ENCODE results near the gene DIO3. TPM values are rescaled to one million over a fixed set of nuclear protein-coding genes. Genes with fewer than 3 reads are reported as not detected.

DIO3 gene
- total RNA-seq, 1 donor from 2014 or later: not detected

- H3K4me3 Mint-ChIP-seq: no peak overlapping the region
Observed at GRCh38 chr14:101525640-101526527, 35.4 kb upstream of the DIO3 start.

DNA sequence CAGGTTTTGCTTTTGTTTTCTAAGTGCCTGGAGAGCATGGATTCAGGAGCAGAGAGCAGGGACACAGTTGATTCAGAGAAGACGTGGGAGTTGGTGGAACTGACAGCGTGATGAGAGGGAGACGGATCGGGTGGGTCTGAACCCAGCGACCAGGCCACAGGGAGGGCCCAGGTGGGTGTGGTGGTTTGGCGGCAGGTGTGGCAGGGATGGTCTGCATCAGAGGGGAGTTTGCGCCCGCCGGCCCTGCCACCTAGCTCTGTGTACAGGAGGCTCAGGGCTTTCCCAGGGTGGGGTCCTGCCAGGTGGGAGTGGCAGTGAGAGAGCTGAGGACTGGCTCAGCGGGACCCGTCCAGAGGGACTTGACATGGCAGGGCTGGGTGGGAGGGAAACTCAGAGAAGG is 33.3 kb upstream of the DIO3 start:
- POLR2A ChIA-PET: no interaction called here
- intact Hi-C loops (cut with micrococcal nuclease): no loop called here
- H3K4me1 Mint-ChIP-seq: no peaks in the 10 kb centered on the region

More at GRCh38 chr14:101525640-101526527, 35.4 kb upstream of the DIO3 start:
- ChIA-PET CTCF (no interaction called here), POLR2A (no interaction called here)
- ATAC-seq (ENCODE audit: low read depth): no peak
- Mint-ChIP-seq H3K27ac (no peak overlapping the region), H3K36me3 (ENCODE audit: low read depth) (no peaks in the 10 kb centered on the region), H3K9me3 (no peaks in the 10 kb centered on the region), H3K27me3 (peaks cover 3% of the 10 kb centered on the region), H3K4me1 (no peaks in the 10 kb centered on the region)
- no peak for DNase-seq
- intact Hi-C loops (cut with micrococcal nuclease): no loop called here
- TF ChIP-seq, protein P1, sequence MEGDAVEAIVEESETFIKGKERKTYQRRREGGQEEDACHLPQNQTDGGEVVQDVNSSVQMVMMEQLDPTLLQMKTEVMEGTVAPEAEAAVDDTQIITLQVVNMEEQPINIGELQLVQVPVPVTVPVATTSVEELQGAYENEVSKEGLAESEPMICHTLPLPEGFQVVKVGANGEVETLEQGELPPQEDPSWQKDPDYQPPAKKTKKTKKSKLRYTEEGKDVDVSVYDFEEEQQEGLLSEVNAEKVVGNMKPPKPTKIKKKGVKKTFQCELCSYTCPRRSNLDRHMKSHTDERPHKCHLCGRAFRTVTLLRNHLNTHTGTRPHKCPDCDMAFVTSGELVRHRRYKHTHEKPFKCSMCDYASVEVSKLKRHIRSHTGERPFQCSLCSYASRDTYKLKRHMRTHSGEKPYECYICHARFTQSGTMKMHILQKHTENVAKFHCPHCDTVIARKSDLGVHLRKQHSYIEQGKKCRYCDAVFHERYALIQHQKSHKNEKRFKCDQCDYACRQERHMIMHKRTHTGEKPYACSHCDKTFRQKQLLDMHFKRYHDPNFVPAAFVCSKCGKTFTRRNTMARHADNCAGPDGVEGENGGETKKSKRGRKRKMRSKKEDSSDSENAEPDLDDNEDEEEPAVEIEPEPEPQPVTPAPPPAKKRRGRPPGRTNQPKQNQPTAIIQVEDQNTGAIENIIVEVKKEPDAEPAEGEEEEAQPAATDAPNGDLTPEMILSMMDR (IDR thresholded peaks at IDR 0.05): no peak

DNA sequence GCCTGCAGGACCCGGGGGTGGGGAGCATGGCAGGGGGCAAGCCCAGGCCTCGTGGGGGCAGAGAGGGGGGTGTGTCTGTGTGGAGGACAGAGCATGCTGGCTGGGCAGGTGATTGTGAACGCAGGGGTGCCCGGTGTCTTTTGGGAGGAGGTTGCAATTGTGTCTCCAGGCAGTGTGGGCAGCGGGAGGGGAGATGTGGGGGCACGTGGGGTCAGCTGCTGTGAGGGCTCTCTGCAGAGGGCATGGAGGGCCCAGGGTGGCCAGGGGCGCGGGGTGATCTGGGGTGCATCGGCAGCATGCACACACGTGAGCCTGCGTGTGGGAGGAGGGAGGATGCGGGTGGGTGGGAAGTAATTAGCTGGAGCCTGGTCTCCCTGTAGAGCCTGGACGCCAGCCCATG is 32.2 kb upstream of the DIO3 start:
- Mint-ChIP-seq H3K9me3 (no peaks in the 10 kb centered on the region), H3K4me3 (no peak overlapping the region), H3K27me3 (peaks cover 5% of the 10 kb centered on the region), H3K27ac (no peak overlapping the region), H3K36me3 (ENCODE audit: low read depth) (no peaks in the 10 kb centered on the region), H3K4me1 (no peaks in the 10 kb centered on the region)
- ChIA-PET POLR2A (no interaction called here), CTCF (no interaction called here)
- ATAC-seq (ENCODE audit: low read depth) (no peak), DNase-seq (no peak)
- intact Hi-C loops (cut with micrococcal nuclease): no loop called here
- TF ChIP-seq, protein P1 (IDR thresholded peaks at IDR 0.05): no peak

More for the DNA sequence above, 33.3 kb upstream of the DIO3 start:
- H3K4me3 Mint-ChIP-seq: no peak overlapping the region
- H3K9me3 Mint-ChIP-seq: no peaks in the 10 kb centered on the region
- no peak for ATAC-seq (ENCODE audit: low read depth)
- H3K27ac Mint-ChIP-seq: no peak overlapping the region
- no peak for DNase-seq
- CTCF ChIA-PET: no interaction called here
- no peaks in the 10 kb centered on the region for H3K36me3 Mint-ChIP-seq (ENCODE audit: low read depth)
- peaks cover 4% of the 10 kb centered on the region for H3K27me3 Mint-ChIP-seq
- TF ChIP-seq, protein P1 (IDR thresholded peaks at IDR 0.05): no peak

GRCh38 chr14:101534198-101534597 is 27.1 kb upstream of the DIO3 start:
- Mint-ChIP-seq H3K9me3 (no peaks in the 10 kb centered on the region), H3K36me3 (ENCODE audit: low read depth) (no peaks in the 10 kb centered on the region), H3K4me1 (peaks cover 2% of the 10 kb centered on the region), H3K27ac (no peak overlapping the region), H3K4me3 (no peak overlapping the region), H3K27me3 (peaks cover 7% of the 10 kb centered on the region)
- intact Hi-C loops (cut with micrococcal nuclease): no loop called here
- POLR2A ChIA-PET: no interaction called here
- TF ChIP-seq, protein P1 (IDR thresholded peaks at IDR 0.05): no peak
- ATAC-seq (ENCODE audit: low read depth) (no peak), DNase-seq (no peak)
- CTCF ChIA-PET: no interaction called here

DNA sequence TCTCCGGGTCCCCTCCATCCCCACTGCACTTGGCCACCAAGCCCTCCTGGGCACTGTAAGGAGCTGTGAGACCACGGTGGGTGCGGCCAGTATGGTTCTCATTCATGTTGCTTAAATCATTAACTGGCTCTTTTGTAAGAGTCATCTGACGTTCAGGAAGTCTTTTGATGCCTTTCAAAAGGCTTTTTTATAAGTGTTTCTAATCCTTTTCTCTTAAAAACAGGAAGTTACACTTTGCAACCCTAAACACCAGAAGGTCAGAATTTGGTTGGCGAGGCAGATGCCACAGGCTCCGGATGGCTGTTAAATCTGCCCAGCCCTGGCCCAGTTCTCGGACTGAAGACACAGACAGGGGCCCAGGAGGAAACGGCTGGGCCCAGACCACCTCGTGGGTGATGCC is 26.1 kb upstream of the DIO3 start:
- POLR2A ChIA-PET: no interaction called here
- H3K4me3 Mint-ChIP-seq: no peak overlapping the region

More for the DNA sequence above, 26.1 kb upstream of the DIO3 start:
- DNase-seq (no peak), ATAC-seq (ENCODE audit: low read depth) (no peak)
- H3K9me3 Mint-ChIP-seq: no peaks in the 10 kb centered on the region
- CTCF ChIA-PET: no interaction called here
- TF ChIP-seq, protein P1 (IDR thresholded peaks at IDR 0.05): no peak
- H3K27ac Mint-ChIP-seq: no peak overlapping the region
- H3K27me3 Mint-ChIP-seq: peaks cover 7% of the 10 kb centered on the region
- intact Hi-C loops (cut with micrococcal nuclease): no loop called here
- H3K36me3 Mint-ChIP-seq (ENCODE audit: low read depth): no peaks in the 10 kb centered on the region
- peaks cover 2% of the 10 kb centered on the region for H3K4me1 Mint-ChIP-seq
